IMR-90 (cell line): ENCODE measurements around the gene SPDEF. TPM values are rescaled to one million over a fixed set of nuclear protein-coding genes. Genes with fewer than 3 reads are reported as not detected.

ENCODE experiments used
- ATAC-seq: fragments of 200-7000 bp; cut with Tn5 transposase; 2 replicates; pipeline ENCODE4 v1.9.1; 2020; ENCODE audit warnings: low read depth, mild to moderate bottlenecking, moderate library complexity
- BruUV-seq: library from RNA; stranded (reverse); fragments of 400-500 nt; replicated peaks from 2 replicates; lab custom pipeline; 2021; lab: Mats Ljungman, UMichigan
- CTCF ChIA-PET: fragments of 300-600 bp; formaldehyde crosslinking; extraction: SDS; loops from one replicate; lab custom pipeline; 2021; ENCODE audit warnings: antibody characterized with exemption; lab: Yijun Ruan, JAX
- POLR2A ChIA-PET: fragments of 300-600 bp; sonication (Branson Sonifier 250); formaldehyde crosslinking; loops from one replicate; lab custom pipeline; 2022; ENCODE audit warnings: antibody characterized with exemption; ENCODE audit not compliant: unreplicated experiment; lab: Charles Lee
- DNase-seq: peaks from one replicate; pipeline ENCODE4 v3.0.0; 2013
- H2AFZ ChIP-seq: replicated peaks from 2 replicates; pipeline ENCODE3; 2013; ENCODE audit warnings: low read length, mild to moderate bottlenecking; ENCODE audit not compliant: poor library complexity
- H2AK5ac ChIP-seq: 2 replicates; pipeline ENCODE4 v1.6.1; 2013; ENCODE audit warnings: low read depth, low read length, inconsistent platforms
- H2AK9ac ChIP-seq: replicated peaks from 2 replicates; pipeline ENCODE3; 2013; ENCODE audit warnings: mild to moderate bottlenecking, low read depth, low read length, moderate library complexity; ENCODE audit not compliant: poor library complexity
- H2BK120ac ChIP-seq: 2 replicates; pipeline ENCODE4 v1.6.1; 2013; ENCODE audit warnings: low read depth, low read length, inconsistent platforms
- H2BK15ac ChIP-seq: 3 replicates; pipeline ENCODE4 v1.6.1; 2013; ENCODE audit warnings: low read depth, low read length, inconsistent platforms
- H2BK20ac ChIP-seq: 2 replicates; pipeline ENCODE4 v1.6.1; 2013; ENCODE audit warnings: low read depth, mild to moderate bottlenecking, inconsistent platforms, low read length, moderate library complexity
- H2BK5ac ChIP-seq: 2 replicates; pipeline ENCODE4 v1.6.1; 2013; ENCODE audit warnings: mild to moderate bottlenecking, low read depth, low read length, inconsistent platforms; ENCODE audit not compliant: poor library complexity, severe bottlenecking
- H3K14ac ChIP-seq: replicated peaks from 2 replicates; pipeline ENCODE4 v1.6.1; 2013; ENCODE audit warnings: low read depth, low read length, inconsistent platforms
- H3K18ac ChIP-seq: 2 replicates; pipeline ENCODE4 v1.6.1; 2013; ENCODE audit warnings: low read depth, low read length, control low read depth
- H3K23ac ChIP-seq: 2 replicates; pipeline ENCODE4 v1.6.1; 2013; ENCODE audit warnings: low read depth, low read length, inconsistent platforms
- H3K27ac ChIP-seq: 2 replicates; pipeline ENCODE4 v1.5.1; 2013; ENCODE audit warnings: mild to moderate bottlenecking, control low read depth, low read length; ENCODE audit not compliant: insufficient read depth
- H3K27me3 ChIP-seq: 2 replicates; pipeline ENCODE4 v1.6.1; 2013; ENCODE audit warnings: low read length; ENCODE audit not compliant: control insufficient read depth, insufficient read depth
- H3K36me3 ChIP-seq: 2 replicates; pipeline ENCODE4 v1.6.1; 2013; ENCODE audit warnings: low read length, mixed read lengths; ENCODE audit not compliant: control insufficient read depth, insufficient read depth
- H3K4ac ChIP-seq: 2 replicates; pipeline ENCODE4 v1.6.1; 2013; ENCODE audit warnings: low read depth, low read length, inconsistent platforms
- H3K4me1 ChIP-seq: 2 replicates; pipeline ENCODE4 v1.6.1; 2013; ENCODE audit warnings: low read length, mixed read lengths; ENCODE audit not compliant: control insufficient read depth, insufficient read depth
- H3K4me2 ChIP-seq: 2 replicates; pipeline ENCODE4 v1.6.1; 2013; ENCODE audit warnings: low read depth, mild to moderate bottlenecking, control low read depth, low read length, moderate library complexity
- H3K4me3 ChIP-seq: 2 replicates; pipeline ENCODE4 v1.5.1; 2013; ENCODE audit warnings: low read depth, mild to moderate bottlenecking, control low read depth, low read length, moderate library complexity; ENCODE audit not compliant: insufficient read depth
- H3K56ac ChIP-seq: 2 replicates; pipeline ENCODE4 v1.6.1; 2013; ENCODE audit warnings: low read length, inconsistent platforms; ENCODE audit not compliant: insufficient read depth; ENCODE audit errors: extremely low read depth
- H3K79me1 ChIP-seq, 2 experiments: 2 replicates each; pipeline ENCODE4 v1.6.1; 2013; ENCODE audit warnings: low read length in 2 of 2, inconsistent platforms in 1 of 2, low read depth in 1 of 2
- H3K9ac ChIP-seq: 2 replicates; pipeline ENCODE4 v1.6.1; 2013; ENCODE audit warnings: low read depth, low read length, control low read depth
- H3K9me1 ChIP-seq: 2 replicates; pipeline ENCODE4 v1.6.1; 2013; ENCODE audit warnings: low read length, inconsistent platforms; ENCODE audit not compliant: insufficient read depth
- H3K9me3 ChIP-seq: 2 replicates; pipeline ENCODE4 v1.6.1; 2013; ENCODE audit warnings: low read length; ENCODE audit not compliant: control insufficient read depth, insufficient read depth
- H4K20me1 ChIP-seq: 2 replicates; pipeline ENCODE4 v1.6.1; 2013; ENCODE audit warnings: low read length, inconsistent platforms; ENCODE audit not compliant: insufficient read depth
- H4K5ac ChIP-seq: 2 replicates; pipeline ENCODE4 v1.6.1; 2013; ENCODE audit warnings: mild to moderate bottlenecking, low read depth, low read length, control low read depth
- H4K8ac ChIP-seq, 2 experiments: 2 replicates each; pipeline ENCODE4 v1.6.1; 2013; ENCODE audit warnings: low read depth in 2 of 2, low read length in 2 of 2, control low read depth in 1 of 2, inconsistent platforms in 1 of 2
- H4K91ac ChIP-seq: 2 replicates; pipeline ENCODE4 v1.6.1; 2013; ENCODE audit warnings: low read depth, low read length, inconsistent platforms; ENCODE audit not compliant: insufficient read depth
- CHD1 ChIP-seq: IDR thresholded peaks from 2 replicates; pipeline ENCODE4 v1.6.1; 2012; ENCODE audit warnings: low read depth, low read length, improper control_type of control experiment
- FOS ChIP-seq: fragments of 150-350 bp; IDR thresholded peaks from 2 replicates; pipeline ENCODE4 v1.6.1; 2016; ENCODE audit warnings: low read depth, low read length
- MAFK ChIP-seq: IDR thresholded peaks from 2 replicates; pipeline ENCODE4 v1.6.1; 2012; ENCODE audit warnings: low read depth, low read length, improper control_type of control experiment
- MXI1 ChIP-seq: IDR thresholded peaks from 2 replicates; pipeline ENCODE4 v1.6.1; 2012; ENCODE audit warnings: low read depth, mild to moderate bottlenecking, low read length, moderate library complexity, borderline replicate concordance
- RFX5 ChIP-seq: IDR thresholded peaks from 2 replicates; pipeline ENCODE4 v1.8.0; 2012; ENCODE audit warnings: low read depth, mild to moderate bottlenecking, low read length, moderate library complexity
- SMC3 ChIP-seq: fragments of 150-350 bp; IDR thresholded peaks from 2 replicates; pipeline ENCODE4 v1.6.1; 2016; ENCODE audit warnings: low read depth, mild to moderate bottlenecking, antibody characterized with exemption, low read length, moderate library complexity
- WGBS, 2 experiments: methylation state at CpG; one replicate each; pipeline versions ENCODE4 v1.1.5 to v1.1.7; 2013; ENCODE audit warnings: missing lambda C conversion rate in 2 of 2; ENCODE audit not compliant: insufficient read length in 1 of 2; ENCODE audit errors: extremely low coverage in 2 of 2; 5-methylcytosine and 5-hydroxymethylcytosine counted together
- dilution Hi-C: fragments of 300-500 bp; cut with HindIII; formaldehyde crosslinking; loops from one replicate; pipeline ENCODE4 v1.14.3; 2018; ENCODE audit warnings: low sequenced_read_pairs; ENCODE audit not compliant: unreplicated experiment
- in situ Hi-C: fragments of 300-500 bp; cut with MboI; formaldehyde crosslinking; loops from 3 replicates; pipeline ENCODE4 v1.14.3; 2019; ENCODE audit warnings: low sequenced_read_pairs, inconsistent platforms, mixed read lengths
- intact Hi-C: fragments of 100-400 bp; cut with micrococcal nuclease; formaldehyde crosslinking; loops from 2 replicates; pipeline ENCODE4 v1.10.0; 2022
- polyA plus RNA-seq, 3 experiments: library from polyadenylated mRNA; depleted of rRNA; stranded (reverse); fragments of >200 nt; gene quantifications; 2 replicates each; pipeline ENCODE4 v1.2.3, GENCODE V29; 2012; ENCODE audit warnings: low replicate concordance in 1 of 3
- total RNA-seq: library from RNA; depleted of rRNA; stranded (reverse); fragments of >200 nt; gene quantifications from 2 replicates; pipeline ENCODE4 v1.2.3, GENCODE V29; 2012

The SPDEF gene
- total and polyA plus RNA-seq, 2 of the 4 experiments (the other 2 are of a cell fraction): 0.05 TPM; not detected in 1

- no peak for TF ChIP-seq MAFK
- no peak for TF ChIP-seq CHD1
- TF ChIP-seq FOS: no peak
Measured at GRCh38 chr6:34565722-34566137, 9.6 kb upstream of the SPDEF start (continued).

- H3K79me1 ChIP-seq: no peaks in the 10 kb centered on the region
- no peak overlapping the region for H2BK15ac ChIP-seq
- no peak overlapping the region for H3K18ac ChIP-seq
- no peak overlapping the region for H2AK9ac ChIP-seq
- H3K27ac ChIP-seq: no peak overlapping the region
- H2BK5ac ChIP-seq: no peak overlapping the region
- H3K9ac ChIP-seq: no peak overlapping the region
- no peak overlapping the region for H2AK5ac ChIP-seq
- peaks cover 2% of the 10 kb centered on the region; the same call in 1 of the 2 replicates for H3K27me3 ChIP-seq
- WGBS, 2 experiments: 100% methylated on average over 3 of the region's 5 CpGs; no CpG with 5 or more reads in 1 of the 2 experiments
- ChIA-PET CTCF (no interaction called here), POLR2A (no interaction called here)
- H4K91ac ChIP-seq: no peak overlapping the region
- TF ChIP-seq SMC3: no peak
- TF ChIP-seq RFX5: no peak
- TF ChIP-seq MXI1: no peak
- no peak overlapping the region for H3K14ac ChIP-seq
- no peak overlapping the region for H2BK120ac ChIP-seq
- no peaks in the 10 kb centered on the region for H3K36me3 ChIP-seq
- dilution Hi-C loops: no loop called here
- H2BK20ac ChIP-seq: no peak overlapping the region
- no peak overlapping the region for H3K4me2 ChIP-seq
- H3K23ac ChIP-seq: no peak overlapping the region
- peaks cover 6% of the 10 kb centered on the region for H3K4me1 ChIP-seq
- in situ Hi-C loops: no loop called here
- no peak overlapping the region for H4K8ac ChIP-seq
- BruUV-seq: no TSS peak
- H3K4me3 ChIP-seq: no peak overlapping the region
- H4K20me1 ChIP-seq: no peaks in the 10 kb centered on the region
- no peak overlapping the region for H2AFZ ChIP-seq
- no peak for DNase-seq
- intact Hi-C loops: no loop called here
- no peak overlapping the region for H3K56ac ChIP-seq
- no peak for ATAC-seq
- H3K9me3 ChIP-seq: no peaks in the 10 kb centered on the region
- H3K4ac ChIP-seq: no peak overlapping the region
- no peak overlapping the region for H4K5ac ChIP-seq
- peaks cover 5% of the 10 kb centered on the region; the same call in 1 of the 2 replicates for H3K9me1 ChIP-seq
Measured at GRCh38 chr6:34564181-34564580, 8.1 kb upstream of the SPDEF start.
